ENCODE results near the gene CDK5R1.

The CDK5R1 gene

DNA sequence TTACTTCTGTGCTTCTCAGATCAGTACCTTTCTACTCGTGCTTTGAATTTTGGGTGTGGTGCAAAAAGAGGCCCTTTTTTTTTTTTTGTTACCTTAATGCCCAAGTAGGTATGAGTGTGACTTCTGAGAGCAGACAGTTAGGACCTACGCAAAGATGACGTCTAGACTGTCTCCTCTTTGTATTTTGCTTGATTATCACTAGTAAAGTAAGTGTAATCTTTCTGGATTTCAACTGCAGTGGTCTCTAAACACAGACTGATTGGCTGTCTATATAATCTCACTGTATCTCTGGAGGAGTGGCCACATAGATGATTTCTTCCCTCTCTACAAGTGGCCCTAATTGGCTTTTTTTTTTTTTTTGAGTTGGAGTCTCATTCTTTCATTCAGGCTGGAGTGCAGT, 11.5 kb upstream of the CDK5R1 start:
- ATAC-seq: peak in 1 of 2 donors; percentile 13

DNA sequence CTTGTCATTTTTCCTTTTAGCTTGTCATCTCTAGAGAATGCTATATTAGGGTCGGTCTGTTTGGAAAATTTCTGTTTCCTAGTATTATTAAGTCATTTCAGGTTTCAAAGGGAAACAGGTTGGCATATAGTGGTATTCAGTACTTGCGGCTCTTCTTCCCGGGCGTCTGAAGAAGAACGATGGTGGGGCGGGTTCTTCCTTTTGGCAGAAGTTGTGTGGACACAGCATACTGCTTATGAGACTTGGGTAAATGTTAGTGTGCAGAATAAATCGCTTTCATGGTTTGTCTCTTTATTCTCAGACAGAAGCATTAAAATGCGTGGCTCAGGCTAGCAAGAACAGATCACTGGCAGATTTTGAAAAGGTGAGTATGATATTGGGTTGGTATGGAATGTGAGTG, 9.6 kb upstream of the CDK5R1 start:
- no peak for ATAC-seq

DNA sequence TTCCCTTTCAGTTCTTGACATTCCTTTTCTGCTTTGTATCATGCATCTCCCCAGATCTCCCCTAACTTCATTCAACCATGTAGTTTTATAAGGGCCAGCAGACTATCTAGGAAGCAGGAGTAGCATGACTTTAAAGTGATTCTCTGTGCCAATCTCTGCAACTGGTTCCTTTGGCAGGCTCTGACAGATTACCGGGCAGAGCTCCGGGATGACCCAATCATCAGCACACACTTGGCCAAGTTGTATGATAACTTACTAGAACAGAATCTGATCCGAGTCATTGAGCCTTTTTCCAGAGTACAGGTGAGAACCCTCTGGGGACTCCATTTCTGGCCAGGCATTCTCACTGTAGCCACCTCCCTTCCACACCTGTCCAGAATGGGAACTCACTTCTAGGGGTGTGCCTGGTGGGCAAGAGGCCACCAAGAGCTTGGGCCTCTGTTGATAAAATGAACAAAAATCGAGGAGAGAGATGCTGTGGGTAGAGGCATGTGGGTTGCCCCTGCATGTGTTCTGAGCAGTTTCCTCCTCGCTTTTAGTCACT, 7.6 kb upstream of the CDK5R1 start:
- no peak for ATAC-seq

DNA sequence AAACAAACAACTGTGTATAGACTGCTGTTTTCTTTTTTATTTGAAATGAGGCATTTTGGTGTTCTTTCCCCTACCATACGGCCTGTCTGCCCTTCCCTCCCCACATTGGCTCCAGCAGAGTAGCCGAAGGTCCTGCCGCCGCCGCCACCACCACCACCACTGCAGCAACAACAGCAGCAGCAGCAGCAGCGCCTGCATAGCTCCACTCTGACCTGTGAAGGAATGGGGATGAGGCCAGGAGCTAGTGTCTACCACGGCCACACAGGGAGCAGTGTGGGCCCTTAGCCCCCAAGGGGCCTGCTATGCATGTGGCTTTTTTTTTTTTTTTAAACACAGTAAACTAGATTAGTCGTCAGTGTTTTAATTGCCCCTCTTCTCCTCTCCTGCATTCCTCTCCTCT, 5.6 kb upstream of the CDK5R1 start:
- ATAC-seq: no peak

DNA sequence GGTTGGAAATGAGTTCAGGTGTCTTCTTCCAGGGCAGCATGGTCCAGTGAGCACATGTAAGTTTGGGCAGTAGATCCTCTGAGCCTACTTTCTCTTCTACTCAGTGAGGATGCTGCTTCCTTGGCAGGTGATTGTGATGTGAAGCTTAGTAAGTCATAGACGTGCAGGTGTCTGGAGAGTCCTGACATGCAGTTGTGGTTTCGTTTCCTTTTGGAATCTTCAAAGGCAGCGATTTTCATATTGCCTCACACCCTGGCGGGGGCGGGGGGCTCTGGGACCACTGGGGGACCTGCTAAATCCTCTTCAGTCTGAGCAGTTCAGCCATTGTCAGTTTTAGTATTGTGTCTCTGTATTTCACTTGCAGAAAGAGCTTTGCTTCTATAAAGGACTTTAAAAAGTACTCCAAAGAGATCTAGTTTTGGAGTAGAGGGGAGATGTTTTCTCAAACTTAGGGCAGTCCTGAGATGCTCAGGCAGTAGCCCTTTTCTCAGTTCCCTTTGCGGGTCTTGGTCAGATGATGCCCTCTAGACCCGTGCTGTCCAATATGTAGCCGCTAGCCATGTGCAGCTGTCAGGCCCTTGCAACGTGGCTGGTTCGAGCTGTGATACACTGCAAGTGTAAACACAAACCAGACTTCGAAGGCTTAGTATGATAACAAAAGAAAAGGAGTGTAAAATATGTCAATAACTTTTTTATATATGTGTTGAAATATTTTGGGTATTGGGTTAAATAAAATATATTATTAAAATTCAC, 4.0 kb upstream of the CDK5R1 start:
- ATAC-seq: no peak

DNA sequence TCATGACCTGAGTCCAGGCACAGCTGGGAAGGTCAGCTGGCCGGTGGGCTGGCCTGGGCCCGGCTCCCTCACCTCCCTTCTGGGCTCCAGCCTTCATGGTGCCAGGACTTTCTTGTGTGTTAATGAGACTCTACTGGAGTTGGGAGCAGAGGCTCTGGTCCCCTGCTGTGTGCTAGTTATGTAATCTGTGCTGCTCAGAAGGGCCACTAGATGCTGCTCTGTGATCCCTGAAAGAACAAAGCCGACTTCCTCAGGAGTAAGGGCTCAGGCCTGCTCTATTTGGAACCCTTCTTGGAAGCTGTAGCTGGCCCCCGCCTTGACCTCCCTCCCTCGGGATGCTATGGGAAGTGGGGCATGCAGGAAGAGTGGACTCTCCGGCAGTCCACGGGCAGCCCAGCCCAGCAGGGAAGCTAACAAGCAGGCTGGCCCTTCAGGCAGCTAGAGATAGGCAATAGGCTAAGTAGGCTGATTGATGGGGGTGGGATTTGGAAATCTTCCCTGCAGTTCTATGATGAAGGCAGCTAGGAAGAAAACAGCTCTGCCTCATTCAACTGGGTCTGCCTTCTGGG, 3.3 kb upstream of the CDK5R1 start:
- peak in 1 of 2 donors; percentile 16 for ATAC-seq

DNA sequence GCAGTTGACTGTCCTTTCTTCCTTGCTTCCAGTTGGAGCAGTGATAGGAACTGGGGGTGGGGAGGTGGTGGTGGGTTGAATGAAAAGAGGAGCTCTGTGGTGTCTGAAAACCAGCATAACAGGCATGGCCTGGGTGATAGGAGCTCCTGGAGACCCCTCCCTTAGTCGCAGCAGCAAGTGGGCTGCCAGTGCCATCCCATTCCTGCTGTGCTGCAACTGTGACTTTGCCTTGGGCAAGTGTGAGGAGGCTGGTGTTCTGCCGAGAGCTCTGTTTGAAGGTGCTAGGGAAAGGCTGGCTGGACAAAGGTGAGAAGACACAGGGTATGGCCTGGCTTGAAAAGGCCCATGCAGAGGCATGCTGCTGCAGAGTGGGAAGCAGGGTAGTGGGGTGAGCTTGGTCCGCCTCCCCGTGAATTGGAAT, 2.7 kb upstream of the CDK5R1 start:
- ATAC-seq: no peak

DNA sequence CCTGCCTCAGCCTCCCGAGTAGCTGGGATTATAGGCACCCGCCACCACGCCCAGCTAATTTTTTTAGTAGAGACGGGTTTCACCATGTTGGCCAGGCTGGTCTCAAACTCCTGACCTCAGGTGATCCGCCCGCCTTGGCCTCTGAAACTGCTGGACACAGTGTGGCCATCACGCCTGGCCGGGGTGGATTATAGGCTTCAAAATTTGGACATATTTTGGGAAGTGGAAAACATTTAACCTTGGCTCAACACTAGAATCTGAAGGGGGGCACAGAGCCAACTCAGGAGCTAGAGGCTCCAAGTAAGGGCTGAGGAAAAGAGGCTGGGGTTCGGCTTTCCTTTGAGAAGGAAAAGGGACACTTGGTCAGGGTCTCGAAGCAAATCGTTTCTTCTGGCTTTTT, 2.2 kb upstream of the CDK5R1 start:
- ATAC-seq: no peak

DNA sequence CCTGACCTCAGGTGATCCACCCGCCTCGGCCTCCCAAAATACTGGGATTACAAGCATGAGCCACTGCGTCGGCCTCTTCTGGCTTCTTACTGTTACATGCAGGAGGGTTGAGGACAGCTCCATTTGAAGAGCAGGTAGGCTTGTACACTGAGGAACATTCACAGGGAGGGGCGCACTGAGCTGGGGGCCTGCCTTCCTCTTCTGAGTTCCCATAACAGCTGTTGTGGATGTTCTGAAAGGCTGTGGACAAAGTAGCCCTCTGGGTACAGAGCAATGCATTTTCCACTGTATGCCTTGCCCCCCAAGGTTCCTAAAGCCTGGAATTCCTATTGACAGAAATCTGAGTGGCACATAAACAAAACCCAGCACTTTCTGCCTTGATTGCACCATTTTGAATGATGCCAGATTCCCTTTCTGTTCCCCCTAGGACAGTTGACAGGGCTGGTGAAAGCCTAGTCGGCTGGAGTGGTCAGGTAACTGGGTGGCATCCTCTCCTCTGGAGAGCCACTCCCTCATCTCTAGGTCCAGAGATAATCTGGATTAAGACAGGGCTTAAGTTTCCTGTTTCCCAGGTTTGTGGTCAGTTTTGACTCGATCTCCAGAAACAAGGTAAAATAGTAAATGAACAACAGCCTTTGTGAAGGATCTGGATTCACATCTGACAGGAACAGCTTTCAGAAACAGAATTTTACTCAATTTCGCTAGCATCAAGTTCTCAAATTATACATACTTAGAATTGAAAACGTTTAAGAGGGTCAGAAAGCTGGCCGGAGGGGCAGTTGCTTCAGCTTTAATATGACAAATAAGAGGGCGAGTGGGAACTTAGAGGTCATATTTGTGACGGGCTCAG, 1.3 kb upstream of the CDK5R1 start:
- no peak for ATAC-seq

DNA sequence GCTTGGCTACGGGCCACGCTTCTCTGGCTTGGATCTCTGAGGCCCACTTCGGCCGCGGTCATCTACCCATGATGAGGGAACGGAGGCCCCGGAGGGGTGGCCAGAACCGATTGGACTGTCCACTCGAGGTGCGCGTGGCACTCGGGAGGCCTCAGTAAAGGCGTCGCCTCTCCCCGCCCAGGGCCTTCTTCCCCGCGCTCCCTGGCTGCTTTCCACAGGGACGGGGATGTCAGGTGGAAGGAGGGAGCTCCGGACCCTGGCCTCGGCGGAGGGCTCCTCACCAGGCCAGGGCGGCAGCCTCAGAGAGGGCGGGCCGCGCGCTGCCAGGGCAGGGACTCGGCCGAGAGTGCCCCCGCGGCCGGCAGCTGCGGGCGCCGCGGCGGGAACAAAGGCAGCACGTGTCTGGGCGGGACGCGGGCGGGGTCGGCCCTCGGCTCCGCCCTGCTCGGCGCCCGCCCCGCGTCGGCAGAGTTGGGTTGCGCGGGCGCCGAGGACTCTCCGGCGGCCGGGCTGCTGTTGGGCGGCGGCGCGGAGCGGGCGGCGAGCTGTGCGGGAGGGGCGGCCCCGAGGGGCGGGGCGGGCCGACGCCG, 587 bp upstream of the CDK5R1 start:
- ATAC-seq: peak; percentile 79 to 80

DNA sequence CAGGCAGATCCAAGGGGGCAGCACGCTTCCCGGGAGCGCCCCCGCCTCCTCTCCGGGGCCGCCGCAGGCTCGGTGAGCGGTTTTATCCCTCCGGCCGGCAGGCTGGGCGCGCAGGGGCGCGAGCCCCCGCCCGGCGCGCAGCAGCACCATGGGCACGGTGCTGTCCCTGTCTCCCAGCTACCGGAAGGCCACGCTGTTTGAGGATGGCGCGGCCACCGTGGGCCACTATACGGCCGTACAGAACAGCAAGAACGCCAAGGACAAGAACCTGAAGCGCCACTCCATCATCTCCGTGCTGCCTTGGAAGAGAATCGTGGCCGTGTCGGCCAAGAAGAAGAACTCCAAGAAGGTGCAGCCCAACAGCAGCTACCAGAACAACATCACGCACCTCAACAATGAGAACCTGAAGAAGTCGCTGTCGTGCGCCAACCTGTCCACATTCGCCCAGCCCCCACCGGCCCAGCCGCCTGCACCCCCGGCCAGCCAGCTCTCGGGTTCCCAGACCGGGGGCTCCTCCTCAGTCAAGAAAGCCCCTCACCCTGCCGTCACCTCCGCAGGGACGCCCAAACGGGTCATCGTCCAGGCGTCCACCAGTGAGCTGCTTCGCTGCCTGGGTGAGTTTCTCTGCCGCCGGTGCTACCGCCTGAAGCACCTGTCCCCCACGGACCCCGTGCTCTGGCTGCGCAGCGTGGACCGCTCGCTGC, 832 bp downstream of the CDK5R1 start:
- no peak for ATAC-seq

DNA sequence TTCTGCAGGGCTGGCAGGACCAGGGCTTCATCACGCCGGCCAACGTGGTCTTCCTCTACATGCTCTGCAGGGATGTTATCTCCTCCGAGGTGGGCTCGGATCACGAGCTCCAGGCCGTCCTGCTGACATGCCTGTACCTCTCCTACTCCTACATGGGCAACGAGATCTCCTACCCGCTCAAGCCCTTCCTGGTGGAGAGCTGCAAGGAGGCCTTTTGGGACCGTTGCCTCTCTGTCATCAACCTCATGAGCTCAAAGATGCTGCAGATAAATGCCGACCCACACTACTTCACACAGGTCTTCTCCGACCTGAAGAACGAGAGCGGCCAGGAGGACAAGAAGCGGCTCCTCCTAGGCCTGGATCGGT, 1.4 kb downstream of the CDK5R1 start:
- no peak for ATAC-seq

DNA sequence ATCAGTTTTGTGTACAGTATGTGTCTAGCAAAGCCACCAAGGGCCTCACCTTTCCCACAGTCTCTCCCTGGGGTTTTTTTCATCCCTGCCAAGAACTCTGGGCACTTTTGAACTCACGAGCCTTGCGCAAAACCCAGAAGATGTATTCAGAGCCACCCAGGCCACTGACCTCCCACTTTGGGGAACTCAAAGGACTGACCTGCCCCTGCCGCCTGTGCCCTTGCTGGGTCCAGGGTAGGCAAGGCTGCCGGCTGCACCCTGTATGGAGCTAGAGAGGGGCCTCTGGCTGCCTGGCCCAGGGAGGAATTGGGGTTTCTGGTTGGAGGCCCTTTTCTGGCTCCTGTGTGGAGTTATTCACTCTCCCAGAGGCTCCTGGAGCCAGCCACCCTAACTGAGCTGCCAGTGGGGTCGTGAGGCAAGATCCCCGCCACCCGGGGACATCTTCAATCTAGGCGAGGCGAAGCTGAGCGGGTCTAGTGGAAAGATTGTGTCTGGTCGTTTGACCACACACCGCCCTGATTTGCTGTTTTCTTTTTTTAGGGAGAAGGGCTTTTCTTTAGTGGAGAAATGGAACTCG, 1.9 kb downstream of the CDK5R1 start:
- no peak for ATAC-seq

DNA sequence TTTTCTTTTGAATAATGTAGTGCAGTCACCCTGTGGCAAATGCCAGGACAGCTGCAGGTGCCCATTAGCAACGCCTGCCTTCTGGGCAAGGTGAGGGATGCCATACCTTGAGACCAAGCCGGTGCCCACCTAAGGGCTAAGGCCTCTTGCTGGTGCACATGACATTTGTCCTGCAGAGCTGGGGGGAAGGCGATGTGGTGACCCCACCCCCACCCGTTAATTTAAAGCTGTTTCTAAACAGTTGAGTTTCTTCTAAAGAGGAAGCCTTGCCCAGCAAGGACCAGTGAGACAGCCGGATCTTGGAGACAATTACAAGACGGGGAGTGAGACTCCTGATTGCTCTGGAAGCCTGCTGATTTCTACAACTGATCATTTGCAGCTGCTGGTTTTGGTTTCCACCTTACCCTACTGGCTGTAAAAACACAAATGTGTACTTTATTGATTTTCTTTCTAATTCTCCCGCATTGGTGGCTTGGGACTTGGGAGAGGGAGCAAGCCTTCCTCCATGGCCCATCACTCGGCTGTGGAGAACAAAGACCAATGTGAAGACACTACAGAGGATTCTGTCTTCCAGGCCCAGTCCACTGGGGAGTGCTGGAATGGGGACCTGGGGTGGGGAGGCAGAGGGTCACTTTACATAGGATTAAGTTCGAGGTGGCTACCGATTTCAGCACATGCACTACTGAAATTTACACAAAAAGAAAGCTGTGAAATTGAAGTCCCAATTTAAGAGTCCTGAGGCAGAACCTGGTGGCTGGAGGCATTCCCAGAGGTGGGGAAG, 2.7 kb downstream of the CDK5R1 start:
- ATAC-seq: no peak

DNA sequence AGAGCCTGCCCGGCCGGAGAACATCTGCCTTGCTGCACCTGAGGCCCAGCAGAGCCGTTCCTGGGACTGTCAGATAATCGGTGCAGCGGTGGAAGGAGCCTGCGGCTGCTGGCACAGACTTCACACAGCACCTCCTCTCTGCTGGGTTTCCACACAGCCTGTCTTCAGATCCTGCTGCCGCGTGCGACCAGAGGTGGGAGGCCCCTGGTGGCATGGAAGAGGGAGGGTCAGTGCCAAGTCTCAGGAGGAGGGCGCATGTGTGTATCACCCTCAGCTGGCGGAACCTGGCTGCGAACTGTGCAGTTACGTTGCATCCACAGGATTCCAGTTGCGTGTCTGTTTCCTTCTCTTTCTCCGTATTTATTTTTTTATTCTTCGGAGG, 3.3 kb downstream of the CDK5R1 start:
- ATAC-seq: no peak

DNA sequence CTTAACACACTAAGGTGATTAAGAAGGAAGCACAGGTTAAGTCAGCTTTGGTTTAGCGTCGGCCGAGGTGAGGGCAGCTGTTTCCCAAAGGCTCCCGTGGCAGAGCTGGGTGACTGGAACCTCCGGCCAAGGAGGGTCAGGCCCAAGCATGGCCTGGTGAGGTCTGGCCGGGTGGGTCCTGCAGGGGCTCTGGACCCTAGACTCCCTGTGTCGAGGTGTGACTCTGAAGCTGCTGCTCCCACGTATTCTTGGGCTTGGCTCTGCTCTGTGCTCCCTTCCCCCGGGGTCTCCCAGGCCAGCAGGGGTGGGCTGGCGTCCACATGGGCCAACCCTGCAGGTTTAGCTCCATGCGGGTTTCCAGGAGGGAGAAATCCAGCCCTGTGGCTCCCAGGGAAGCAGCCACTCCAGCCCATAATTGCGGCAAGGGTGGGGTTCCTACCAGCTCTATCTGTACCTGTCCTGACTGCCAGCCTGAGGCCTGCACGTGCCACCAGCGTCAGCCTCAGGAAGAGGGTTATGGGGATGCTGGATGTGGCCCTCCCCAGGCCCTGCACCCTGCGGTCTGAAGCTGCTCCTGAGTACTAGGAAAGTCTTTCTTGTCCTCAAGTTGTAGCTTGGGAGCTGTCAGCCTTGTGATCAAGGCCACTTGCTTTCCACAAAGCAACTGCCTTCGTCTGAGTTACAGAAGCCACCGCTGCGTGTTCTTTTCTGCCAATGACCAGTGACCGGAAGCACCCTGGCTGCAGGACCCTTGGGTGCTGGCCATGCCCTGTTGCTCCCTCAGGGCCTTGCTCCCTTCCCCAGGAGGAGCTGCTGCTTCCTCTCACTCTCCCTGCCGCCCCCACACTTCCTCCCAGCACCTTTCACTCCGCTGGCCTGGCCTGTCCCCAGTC, 4.8 kb downstream of the CDK5R1 start:
- no peak for ATAC-seq

DNA sequence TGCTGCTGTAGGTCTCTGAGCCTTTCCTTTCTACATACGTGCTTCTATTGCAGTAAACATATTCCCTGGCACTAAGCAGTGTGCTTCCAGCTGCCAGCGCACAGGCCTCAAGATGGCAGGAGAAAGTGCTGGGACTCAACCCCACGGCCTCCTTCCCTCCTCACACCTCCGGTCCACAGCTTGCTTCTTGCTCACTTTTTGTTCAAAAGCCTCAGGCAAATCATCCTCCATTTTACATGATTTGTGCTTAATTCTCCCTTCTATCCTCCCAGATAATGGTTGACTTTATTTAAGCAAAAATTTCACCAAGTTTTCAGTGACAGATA, 5.4 kb downstream of the CDK5R1 start:
- no peak for ATAC-seq

DNA sequence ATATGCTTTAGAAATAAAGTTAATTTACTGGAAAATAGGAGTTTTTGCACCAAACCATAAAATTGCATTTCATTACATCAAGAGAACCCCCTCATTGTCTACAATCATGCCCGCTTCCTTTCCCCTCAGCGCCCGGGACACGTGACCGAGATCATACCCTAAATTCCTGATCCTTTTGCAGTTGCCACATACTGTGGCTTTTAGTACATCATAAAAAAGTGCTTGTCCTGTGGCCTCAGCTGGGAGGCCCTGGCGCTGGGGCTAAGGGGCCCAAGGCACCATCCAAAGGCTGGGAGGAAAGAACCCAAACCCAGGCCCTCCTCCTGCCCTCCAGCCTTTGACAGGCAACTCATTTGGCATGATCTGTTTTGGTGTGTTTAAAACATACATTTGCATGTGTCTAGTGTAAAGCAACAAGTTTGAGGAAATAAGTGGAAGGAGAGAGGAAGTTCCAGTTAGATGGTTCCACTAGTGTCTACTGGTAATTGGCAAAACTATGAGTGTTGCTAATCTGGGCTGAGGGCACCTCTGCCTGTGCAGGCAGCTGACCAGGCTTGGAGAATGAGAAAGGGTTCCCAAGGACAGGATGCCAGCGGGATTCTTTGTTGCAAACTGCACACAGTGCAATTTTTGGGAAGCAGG, 6.0 kb downstream of the CDK5R1 start:
- no peak for ATAC-seq

DNA sequence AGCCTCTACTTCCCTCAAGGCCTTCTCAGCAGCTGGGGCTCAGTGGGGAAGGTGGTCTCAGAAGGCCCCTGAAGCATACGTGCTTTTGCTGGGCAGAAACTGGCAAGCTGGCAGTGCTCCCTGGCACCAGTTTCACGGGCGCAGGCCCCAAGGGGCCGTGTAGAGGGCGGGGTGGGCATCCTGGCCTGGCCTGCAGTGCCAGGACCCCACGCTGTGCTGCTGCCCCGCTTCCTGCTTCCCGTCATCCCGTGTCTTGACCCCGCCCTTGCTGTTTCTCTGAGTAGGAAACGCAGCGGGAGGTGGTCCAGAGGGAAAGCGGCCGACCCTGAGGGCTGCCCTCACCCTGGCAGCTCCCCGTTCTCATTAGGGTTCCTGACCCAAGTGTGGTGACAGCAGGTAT, 6.8 kb downstream of the CDK5R1 start:
- ATAC-seq: no peak

DNA sequence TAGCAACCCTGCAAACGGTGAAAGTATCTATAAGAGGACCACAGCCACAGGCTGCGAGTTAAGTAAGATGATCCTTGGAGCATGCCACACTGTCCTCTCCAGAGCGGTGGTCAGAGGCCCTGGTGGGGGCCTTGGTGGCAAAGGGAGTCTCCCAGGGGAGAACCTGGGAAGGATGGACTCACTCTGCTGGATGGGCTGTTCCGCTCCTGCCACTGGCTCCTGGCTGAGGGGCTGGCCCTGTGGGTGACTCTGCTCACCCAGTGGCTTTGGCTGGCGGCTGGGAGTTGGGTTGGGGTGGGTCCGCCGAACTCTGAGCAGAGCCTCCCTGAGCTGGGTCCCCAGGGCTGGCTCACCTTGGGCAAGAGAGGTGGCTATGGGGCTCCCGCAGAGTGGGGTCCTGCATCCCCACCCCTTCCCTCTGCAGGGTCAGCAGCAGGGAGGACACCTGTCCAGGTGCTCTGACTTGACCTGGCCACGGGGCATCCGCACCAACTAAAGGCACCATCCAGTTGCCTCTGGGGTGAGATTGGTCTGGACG, 7.3 kb downstream of the CDK5R1 start:
- no peak for ATAC-seq

Measured in activated CD4-positive, CD25-positive, alpha-beta regulatory T cell treated with anti-CD3 and anti-CD28 coated beads, Interleukin-2, amount 50 U/mL, for 24 hours (primary cell).